ENCODE data around the gene CACNG3.

DNA sequence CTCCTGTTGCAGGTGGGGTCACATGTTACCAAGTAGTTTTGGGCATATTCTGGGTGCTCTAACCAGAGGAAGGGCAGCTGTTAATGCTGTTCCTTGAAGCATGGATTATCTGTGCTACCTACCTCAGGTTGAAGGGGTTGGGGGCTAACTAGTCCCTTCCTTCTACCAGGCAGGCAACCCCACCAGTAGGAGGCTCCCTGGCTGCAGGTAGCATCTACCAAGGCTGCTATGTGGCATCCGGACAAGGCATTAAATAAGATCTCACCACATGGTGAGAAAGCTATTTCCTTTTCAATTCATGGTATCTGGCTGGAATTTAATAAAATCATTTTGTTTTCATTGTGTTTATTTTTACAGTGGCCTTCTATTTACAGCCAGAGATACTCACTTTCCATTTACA lies 62.5 kb downstream of the CACNG3 start:
- TF ChIP-seq, protein P1, sequence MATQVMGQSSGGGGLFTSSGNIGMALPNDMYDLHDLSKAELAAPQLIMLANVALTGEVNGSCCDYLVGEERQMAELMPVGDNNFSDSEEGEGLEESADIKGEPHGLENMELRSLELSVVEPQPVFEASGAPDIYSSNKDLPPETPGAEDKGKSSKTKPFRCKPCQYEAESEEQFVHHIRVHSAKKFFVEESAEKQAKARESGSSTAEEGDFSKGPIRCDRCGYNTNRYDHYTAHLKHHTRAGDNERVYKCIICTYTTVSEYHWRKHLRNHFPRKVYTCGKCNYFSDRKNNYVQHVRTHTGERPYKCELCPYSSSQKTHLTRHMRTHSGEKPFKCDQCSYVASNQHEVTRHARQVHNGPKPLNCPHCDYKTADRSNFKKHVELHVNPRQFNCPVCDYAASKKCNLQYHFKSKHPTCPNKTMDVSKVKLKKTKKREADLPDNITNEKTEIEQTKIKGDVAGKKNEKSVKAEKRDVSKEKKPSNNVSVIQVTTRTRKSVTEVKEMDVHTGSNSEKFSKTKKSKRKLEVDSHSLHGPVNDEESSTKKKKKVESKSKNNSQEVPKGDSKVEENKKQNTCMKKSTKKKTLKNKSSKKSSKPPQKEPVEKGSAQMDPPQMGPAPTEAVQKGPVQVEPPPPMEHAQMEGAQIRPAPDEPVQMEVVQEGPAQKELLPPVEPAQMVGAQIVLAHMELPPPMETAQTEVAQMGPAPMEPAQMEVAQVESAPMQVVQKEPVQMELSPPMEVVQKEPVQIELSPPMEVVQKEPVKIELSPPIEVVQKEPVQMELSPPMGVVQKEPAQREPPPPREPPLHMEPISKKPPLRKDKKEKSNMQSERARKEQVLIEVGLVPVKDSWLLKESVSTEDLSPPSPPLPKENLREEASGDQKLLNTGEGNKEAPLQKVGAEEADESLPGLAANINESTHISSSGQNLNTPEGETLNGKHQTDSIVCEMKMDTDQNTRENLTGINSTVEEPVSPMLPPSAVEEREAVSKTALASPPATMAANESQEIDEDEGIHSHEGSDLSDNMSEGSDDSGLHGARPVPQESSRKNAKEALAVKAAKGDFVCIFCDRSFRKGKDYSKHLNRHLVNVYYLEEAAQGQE (IDR thresholded peaks at IDR 0.05; ENCODE audit: insufficient read depth in 1 of 2, low read depth in 2 of 2, low read length in 2 of 2), result no peak
- TF ChIP-seq POLR2AphosphoS5 (IDR thresholded peaks at IDR 0.05; ENCODE audit: low read depth, low read length), result no peak
- no peak for TF ChIP-seq TAF1 (IDR thresholded peaks at IDR 0.05; ENCODE audit: borderline replicate concordance, insufficient read depth, low read length)
- no peak for TF ChIP-seq SIN3A (IDR thresholded peaks at IDR 0.05; ENCODE audit: borderline replicate concordance, insufficient read depth, low read length)
- TF ChIP-seq FOXP2 (optimal IDR thresholded peaks at IDR 0.05; ENCODE audit: borderline replicate concordance, extremely low read depth, extremely low read length, insufficient read depth), result no peak
